GM19193 (cell line): ENCODE data around the gene FBXW8.

Source experiments
- POLR2A ChIP-seq: IDR thresholded peaks from 4 replicates; pipeline ENCODE4 v1.6.1; 2011; ENCODE audit not compliant: insufficient read depth, insufficient read length; ENCODE audit errors: extremely low read depth

Gene FBXW8

GRCh38 chr12:117007577-117007976, 96.8 kb downstream of the FBXW8 start:
- no peak for TF ChIP-seq POLR2A

GRCh38 chr12:117009759-117010158, 99.0 kb downstream of the FBXW8 start:
- no peak for TF ChIP-seq POLR2A

DNA sequence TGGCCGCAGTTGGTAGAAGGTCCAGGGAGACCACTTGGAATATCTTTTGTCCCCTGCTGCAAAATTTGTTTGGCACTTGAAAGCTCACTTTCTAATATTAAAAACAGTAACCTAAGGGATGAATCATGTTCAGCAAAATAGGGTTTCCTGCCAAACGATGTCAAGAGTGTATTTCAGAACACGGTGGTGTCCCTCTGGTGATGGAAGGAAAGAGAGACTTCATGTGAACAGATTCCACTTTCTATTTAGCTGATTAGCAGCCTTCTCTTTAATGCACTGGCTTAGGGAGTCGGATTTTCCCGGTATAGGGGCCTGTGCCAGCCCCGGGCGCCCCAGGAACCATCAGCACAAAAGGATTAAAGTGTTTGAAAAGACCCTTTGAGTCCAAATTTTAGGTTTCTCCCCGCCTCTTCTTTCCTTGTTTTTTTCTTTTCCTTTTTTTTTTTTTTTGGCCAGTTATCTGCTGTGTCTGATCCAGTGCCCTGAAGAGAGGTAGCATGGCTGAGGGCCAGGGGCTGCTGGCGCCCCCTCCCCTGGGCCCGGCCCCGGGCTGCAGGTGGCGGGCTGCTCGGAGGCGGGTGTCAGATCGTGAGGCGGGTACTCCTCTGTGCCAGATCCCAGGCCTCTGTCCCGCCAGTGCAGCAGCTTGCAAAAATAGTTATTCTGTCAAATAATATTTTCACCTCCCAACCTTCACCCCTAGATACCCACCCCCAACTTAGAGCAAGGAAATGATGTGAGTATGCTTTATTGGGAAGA, 100.1 kb downstream of the FBXW8 start:
- TF ChIP-seq POLR2A, result no peak

GRCh38 chr12:117011988-117012805, 101.4 kb downstream of the FBXW8 start:
- TF ChIP-seq POLR2A, result no peak

DNA sequence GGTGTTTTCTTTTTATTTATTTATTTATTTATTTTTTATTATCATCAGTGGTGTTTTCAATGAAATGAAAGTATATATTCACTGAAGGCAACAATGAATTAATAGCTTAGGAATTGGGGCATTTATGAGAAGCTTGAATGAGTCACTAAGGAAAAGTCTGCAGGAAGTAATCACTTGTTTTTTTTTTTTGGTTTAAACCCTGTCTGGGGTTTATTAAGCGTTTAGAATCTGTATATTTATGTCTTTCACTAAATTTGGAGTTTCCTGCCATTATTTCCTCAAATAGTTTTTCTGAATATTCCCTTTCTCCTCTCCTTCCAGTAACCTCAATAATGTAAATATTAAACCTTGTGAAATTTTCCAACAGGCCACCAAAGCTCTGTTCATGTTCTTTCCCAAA, 103.0 kb downstream of the FBXW8 start:
- no peak for TF ChIP-seq POLR2A

GRCh38 chr12:117014342-117014887, 103.7 kb downstream of the FBXW8 start:
- TF ChIP-seq POLR2A, result no peak

DNA sequence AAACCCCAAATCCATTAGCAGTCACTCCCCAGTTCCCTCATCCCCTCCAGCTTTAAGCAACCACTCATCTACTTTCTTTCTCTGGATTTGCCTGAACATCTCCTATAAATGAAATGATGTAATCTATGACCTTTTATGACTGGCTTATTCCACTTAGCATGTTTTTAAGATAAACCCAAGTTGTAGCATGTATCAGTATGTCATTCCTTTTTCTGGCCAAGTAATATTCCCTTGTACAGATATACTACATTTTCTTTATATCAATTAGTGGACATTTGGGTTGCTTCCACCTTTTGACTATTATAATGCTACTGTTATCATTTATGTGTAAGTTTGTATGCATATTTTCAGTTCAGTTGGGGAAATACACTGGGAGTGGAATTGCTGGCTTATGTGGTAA, 105.1 kb downstream of the FBXW8 start:
- TF ChIP-seq POLR2A, result no peak

- no peak for TF ChIP-seq POLR2A
Observed at GRCh38 chr12:117017807-117018206, 107.1 kb downstream of the FBXW8 start.

DNA sequence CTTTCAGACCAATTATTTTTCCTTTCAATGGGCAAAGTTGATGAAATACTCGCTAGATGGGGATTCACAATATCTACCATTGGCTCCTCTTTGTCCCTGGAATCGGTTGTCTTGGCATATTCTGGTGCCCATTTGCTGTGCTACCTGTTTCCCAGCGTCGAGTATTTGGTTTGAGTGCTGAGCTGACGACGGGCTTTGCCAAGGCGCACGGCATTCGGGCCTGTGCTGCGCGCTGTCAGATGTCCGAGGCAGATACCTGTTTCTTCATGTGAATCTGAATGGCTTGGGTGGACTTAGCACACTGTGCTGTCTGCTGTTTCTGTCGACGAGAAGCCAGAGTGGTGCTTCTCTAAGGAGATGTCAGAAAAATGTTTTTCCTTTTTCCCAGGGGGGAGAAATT, 107.5 kb downstream of the FBXW8 start:
- no peak for TF ChIP-seq POLR2A

DNA sequence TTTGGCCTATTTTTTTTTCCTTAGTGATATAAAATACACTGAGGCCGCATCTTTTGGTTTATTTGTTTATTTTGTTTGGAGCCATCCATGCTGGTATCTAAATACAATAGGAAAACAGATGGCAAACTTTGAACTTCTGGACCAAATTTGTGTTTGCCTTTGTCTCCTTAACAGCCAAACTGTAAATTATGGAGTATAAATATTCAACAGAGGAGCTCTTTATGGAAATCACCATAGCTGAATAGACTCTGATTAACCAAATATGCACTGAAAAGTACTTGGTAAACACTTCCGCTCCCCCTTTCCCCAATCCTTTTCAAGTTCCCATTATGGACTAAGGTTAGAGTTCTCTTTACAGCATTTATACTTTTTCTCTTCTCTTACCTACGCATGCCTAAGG, 107.9 kb downstream of the FBXW8 start:
- TF ChIP-seq POLR2A, result no peak

GRCh38 chr12:117019866-117020265, 109.1 kb downstream of the FBXW8 start:
- no peak for TF ChIP-seq POLR2A

DNA sequence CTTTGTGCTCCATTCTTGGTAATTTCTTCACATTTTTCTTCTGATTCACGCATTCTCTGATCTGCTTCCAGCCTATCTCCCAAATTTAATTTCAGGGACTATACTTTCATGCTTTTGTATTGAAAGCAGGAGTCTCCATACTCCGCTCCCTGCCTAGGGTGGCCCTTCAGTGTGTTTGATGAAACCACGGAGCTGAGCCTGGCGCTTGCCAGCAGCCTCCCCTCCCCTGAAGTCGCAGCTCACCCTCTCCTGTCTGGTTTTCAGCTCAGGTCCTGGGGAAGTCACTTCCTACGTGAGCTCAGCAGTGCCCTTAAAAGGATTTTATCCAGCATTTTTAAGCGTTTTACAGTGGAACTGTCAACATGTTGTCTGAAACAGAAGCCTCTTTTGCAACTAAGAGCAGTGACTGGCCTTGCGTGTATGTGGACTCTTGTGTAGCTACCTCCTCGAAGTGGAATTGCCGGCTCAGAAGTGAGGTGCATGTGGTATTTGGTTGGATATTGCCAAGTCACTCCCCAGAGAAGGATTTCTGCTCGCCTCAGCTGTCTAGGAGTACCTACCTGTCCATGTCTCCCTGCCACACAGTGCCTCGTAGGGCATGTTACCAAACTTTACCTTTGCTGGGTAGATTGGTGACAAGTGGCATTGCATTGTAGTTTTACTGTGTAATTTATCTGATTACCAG, 109.9 kb downstream of the FBXW8 start:
- TF ChIP-seq POLR2A, result no peak

DNA sequence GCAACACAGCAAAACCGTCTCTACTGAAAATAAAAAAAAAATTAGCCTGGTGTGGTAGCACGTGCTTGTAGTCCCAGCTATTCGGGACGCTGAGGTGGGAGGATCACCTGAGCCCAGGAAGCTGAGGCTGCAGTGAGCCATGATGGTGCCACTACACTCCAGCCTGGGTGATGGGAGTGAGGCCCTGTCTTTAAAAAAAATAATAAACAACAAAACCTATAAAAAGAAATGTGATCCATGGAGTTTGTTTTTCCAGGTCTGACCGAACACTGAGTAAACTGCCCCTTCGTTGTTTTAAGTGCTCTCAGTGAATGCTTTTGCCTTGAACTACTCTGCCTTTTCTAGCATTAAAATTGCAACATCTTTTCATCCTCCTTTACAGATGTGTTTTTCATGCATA, 111.7 kb downstream of the FBXW8 start:
- no peak for TF ChIP-seq POLR2A

GRCh38 chr12:117023998-117024960, 113.5 kb downstream of the FBXW8 start:
- no peak for TF ChIP-seq POLR2A
